ENCODE results near the gene MAP2K6. TPM values are rescaled to one million over a fixed set of nuclear protein-coding genes. Genes with fewer than 3 reads are reported as not detected.
A peak's percentile ranks its signal among the peaks of the same experiment; 100 is the strongest.

Gene MAP2K6
- total RNA-seq, 2 donors from 2014 or later, result 4.4 to 34.6 TPM

GRCh38 chr17:69427486-69428197 lies 13.1 kb downstream of the MAP2K6 start:
- Histone ChIP-seq H3K27ac (no peak overlapping the region), H3K27me3 (no peaks in the 10 kb centered on the region), H3K9me3 (no peaks in the 10 kb centered on the region), H3K4me3 (no peak overlapping the region), H3K36me3 (replicated peaks in 1 of 2; ENCODE audit: insufficient read depth in 1 of 2, low read depth in 2 of 2) (no peaks in the 10 kb centered on the region), H3K4me1 (no peaks in the 10 kb centered on the region)
- intact Hi-C loops (cut with DNase I), result no loop called here
- 95 to 100% methylated on average over 2 of the region's 2 CpGs for WGBS, 2 donors
- ATAC-seq, result no peak
- DNase-seq, result no peak
- TF ChIP-seq, protein P1, sequence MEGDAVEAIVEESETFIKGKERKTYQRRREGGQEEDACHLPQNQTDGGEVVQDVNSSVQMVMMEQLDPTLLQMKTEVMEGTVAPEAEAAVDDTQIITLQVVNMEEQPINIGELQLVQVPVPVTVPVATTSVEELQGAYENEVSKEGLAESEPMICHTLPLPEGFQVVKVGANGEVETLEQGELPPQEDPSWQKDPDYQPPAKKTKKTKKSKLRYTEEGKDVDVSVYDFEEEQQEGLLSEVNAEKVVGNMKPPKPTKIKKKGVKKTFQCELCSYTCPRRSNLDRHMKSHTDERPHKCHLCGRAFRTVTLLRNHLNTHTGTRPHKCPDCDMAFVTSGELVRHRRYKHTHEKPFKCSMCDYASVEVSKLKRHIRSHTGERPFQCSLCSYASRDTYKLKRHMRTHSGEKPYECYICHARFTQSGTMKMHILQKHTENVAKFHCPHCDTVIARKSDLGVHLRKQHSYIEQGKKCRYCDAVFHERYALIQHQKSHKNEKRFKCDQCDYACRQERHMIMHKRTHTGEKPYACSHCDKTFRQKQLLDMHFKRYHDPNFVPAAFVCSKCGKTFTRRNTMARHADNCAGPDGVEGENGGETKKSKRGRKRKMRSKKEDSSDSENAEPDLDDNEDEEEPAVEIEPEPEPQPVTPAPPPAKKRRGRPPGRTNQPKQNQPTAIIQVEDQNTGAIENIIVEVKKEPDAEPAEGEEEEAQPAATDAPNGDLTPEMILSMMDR (IDR thresholded peaks at IDR 0.05), result no peak

DNA sequence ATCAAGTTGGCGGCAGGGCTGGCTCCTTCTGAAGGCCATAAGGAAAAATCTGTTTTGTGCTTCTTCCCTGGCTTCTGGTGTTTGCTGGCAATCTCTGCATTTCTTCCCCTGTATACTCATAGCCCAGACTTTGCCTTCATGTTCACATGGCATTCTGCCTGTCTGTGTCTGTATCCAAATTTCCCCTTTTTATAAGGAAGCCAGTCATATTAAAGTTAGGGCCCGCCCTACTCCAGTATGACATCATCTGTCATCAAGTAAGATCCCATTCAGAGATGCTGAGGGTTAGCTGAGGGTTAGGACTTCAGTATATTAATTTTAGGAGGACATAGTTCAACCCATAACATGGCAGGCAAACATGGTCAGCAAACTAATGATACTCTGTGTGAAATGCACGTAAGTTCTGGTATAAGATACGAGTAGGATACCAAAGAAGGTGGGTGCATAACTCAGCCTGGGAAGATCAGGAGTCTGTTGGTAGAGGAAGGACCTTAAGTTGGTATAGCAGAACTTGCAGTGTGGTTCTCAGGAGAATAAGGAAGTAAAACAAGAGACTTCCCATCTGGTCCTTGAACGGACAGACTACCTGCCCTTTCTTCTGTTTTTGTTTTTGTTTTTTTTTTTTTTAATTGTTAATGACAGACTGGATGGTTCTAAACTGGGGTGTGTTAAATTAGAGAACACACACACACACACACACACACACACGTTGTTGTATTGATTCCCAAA lies 13.9 kb downstream of the MAP2K6 start:
- no peaks in the 10 kb centered on the region for H3K27me3 ChIP-seq
- ATAC-seq (no peak), DNase-seq (peak in 1 of 4 donors; percentile 29)
- no peak overlapping the region for H3K27ac ChIP-seq
- 64 to 74% methylated on average over 6 of the region's 6 CpGs for WGBS, 2 donors
- no peaks in the 10 kb centered on the region for H3K36me3 ChIP-seq (replicated peaks in 1 of 2; ENCODE audit: insufficient read depth in 1 of 2, low read depth in 2 of 2)
- no peaks in the 10 kb centered on the region for H3K9me3 ChIP-seq
- intact Hi-C loops (cut with DNase I), result no loop called here
- no peak overlapping the region for H3K4me3 ChIP-seq
- TF ChIP-seq POLR2A (IDR thresholded peaks at IDR 0.05), result no peak
- TF ChIP-seq, protein P1 (IDR thresholded peaks at IDR 0.05), result no peak
- no peaks in the 10 kb centered on the region for H3K4me1 ChIP-seq

DNA sequence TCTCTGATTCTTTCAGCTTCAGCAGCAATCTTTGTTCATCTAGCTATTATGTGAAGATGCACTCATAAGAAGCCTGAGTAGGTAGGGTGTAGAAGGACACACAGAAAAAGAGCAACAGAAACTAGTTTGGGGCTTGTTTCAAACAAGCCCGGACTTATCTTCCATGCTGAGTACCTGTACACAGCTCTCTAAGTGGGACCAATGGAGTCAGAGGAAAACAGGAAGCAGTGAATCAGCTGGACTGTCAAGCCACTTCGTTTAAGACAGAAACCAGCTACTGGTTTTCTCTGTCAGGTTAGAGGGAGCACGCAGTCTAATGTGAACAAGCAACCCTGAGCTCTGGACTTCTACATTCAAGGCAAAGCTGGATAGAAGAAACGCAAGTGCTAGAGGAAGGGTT lies 16.0 kb downstream of the MAP2K6 start:
- ATAC-seq (no peak), DNase-seq (no peak)
- Histone ChIP-seq H3K36me3 (replicated peaks in 1 of 2; ENCODE audit: insufficient read depth in 1 of 2, low read depth in 2 of 2) (no peaks in the 10 kb centered on the region), H3K27me3 (no peaks in the 10 kb centered on the region), H3K9me3 (no peaks in the 10 kb centered on the region), H3K27ac (no peak overlapping the region), H3K4me1 (peaks cover 4% of the 10 kb centered on the region), H3K4me3 (no peak overlapping the region)
- 60 to 68% methylated on average over 4 of the region's 4 CpGs for WGBS, 2 donors
- intact Hi-C loops (cut with DNase I), result no loop called here
- TF ChIP-seq, protein P1 (IDR thresholded peaks at IDR 0.05), result no peak
- no peak for TF ChIP-seq POLR2A (IDR thresholded peaks at IDR 0.05)

DNA sequence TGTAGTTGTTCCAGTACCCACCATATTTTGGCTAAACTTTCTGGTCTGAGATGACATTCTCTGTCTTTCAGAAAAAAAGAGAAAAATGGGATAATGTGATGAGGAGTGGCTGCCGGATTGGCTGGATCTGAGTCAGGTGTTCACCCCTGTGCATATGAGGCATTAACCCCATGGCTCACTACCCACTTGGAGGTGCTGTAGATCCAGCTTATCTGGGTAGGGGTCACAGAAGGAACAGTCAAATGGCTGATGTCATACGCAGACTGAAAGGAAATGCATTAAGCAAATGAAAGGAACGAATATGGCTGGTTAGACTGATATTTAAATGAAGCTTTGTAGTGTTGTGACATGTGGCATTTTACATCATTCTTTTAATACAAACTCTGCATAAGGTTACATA lies 17.3 kb downstream of the MAP2K6 start:
- Histone ChIP-seq H3K27me3 (no peaks in the 10 kb centered on the region), H3K4me1 (peaks cover 9% of the 10 kb centered on the region), H3K27ac (no peak overlapping the region), H3K36me3 (replicated peaks in 1 of 2; ENCODE audit: insufficient read depth in 1 of 2, low read depth in 2 of 2) (no peaks in the 10 kb centered on the region), H3K9me3 (no peaks in the 10 kb centered on the region), H3K4me3 (no peak overlapping the region)
- no peak for TF ChIP-seq POLR2A (IDR thresholded peaks at IDR 0.05)
- TF ChIP-seq, protein P1 (IDR thresholded peaks at IDR 0.05), result no peak
- intact Hi-C loops (cut with DNase I), result no loop called here
- ATAC-seq (no peak), DNase-seq (no peak)
- WGBS, 2 donors, result 95% methylated on average over 3 of the region's 3 CpGs
